Right atrium auricular region (tissue), 2 donors: ENCODE data around the gene PALLD. TPM values are rescaled to one million over a fixed set of nuclear protein-coding genes. Genes with fewer than 3 reads are reported as not detected.
A peak's percentile ranks its signal among the peaks of the same experiment; 100 is the strongest.

Source experiments
- DNase-seq: peaks from one replicate; pipeline ENCODE4 v3.0.0-alpha.2; 2019; ENCODE audit warnings: low spot score
- H3K27ac ChIP-seq, 2 donors: fragments of 200-600 bp; sonication (generic); 1 replicate in 1 of 2; 2 replicates in 1 of 2; pipeline ENCODE4 v1.5.1; 2016 to 2019
- H3K27me3 ChIP-seq, 2 donors: fragments of 200-600 bp; sonication (generic); one replicate each; pipeline versions ENCODE4 v1.5.1 to v1.6.0; 2017 to 2019
- H3K36me3 ChIP-seq: fragments of 200-600 bp; sonication (generic); one replicate; pipeline ENCODE4 v1.5.1; 2016
- H3K4me1 ChIP-seq, 2 donors: fragments of 200-600 bp; sonication (generic); one replicate each; pipeline versions ENCODE4 v1.5.1 to v1.6.0; 2017 to 2019
- H3K4me3 ChIP-seq, 2 donors: fragments of 200-600 bp; sonication (generic); 1 replicate in 1 of 2; 2 replicates in 1 of 2; pipeline ENCODE4 v1.5.1; 2017 to 2019; ENCODE audit warnings: mild to moderate bottlenecking in 1 of 2, moderate library complexity in 1 of 2
- H3K9me3 ChIP-seq, 2 donors: fragments of 200-600 bp; sonication (generic); one replicate each; pipeline ENCODE4 v1.5.1; 2019
- total RNA-seq, 2 donors: library from RNA; depleted of rRNA; stranded (reverse); fragments of >200 nt; gene quantifications; one replicate each; pipeline ENCODE4 v1.1.0, GENCODE V29; 2016
- TF ChIP-seq, protein P1 (sequence below), 2 donors: fragments of 200-600 bp; sonication (generic); IDR thresholded peaks; one replicate each; pipeline ENCODE4 v1.5.1; 2019; ENCODE audit warnings: antibody characterized with exemption in 2 of 2

Gene PALLD
- total RNA-seq, 2 donors from 2014 or later, result 764 to 782 TPM

DNA sequence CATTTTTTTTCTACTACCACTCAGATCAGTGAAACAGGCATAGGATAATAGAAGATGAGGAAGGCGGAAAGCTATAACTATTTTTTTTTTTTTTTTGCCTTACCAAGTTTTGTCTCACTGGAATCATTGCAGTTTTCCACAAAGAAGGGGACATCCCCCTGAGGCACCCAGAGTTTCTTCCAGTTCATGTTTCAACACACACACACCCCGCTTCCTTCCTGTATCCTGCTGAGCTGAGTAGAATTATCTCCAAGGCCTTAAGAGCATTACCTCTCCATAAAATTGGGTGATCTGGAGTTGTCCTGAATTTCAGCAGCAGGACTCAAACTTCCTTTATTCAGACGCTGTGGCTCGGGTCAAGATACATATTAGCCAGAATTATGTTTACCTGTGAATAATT is 111.9 kb downstream of the PALLD start:
- TF ChIP-seq, protein P1, sequence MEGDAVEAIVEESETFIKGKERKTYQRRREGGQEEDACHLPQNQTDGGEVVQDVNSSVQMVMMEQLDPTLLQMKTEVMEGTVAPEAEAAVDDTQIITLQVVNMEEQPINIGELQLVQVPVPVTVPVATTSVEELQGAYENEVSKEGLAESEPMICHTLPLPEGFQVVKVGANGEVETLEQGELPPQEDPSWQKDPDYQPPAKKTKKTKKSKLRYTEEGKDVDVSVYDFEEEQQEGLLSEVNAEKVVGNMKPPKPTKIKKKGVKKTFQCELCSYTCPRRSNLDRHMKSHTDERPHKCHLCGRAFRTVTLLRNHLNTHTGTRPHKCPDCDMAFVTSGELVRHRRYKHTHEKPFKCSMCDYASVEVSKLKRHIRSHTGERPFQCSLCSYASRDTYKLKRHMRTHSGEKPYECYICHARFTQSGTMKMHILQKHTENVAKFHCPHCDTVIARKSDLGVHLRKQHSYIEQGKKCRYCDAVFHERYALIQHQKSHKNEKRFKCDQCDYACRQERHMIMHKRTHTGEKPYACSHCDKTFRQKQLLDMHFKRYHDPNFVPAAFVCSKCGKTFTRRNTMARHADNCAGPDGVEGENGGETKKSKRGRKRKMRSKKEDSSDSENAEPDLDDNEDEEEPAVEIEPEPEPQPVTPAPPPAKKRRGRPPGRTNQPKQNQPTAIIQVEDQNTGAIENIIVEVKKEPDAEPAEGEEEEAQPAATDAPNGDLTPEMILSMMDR (IDR thresholded peaks at IDR 0.05), result no peak
- H3K4me3 ChIP-seq, result no peak overlapping the region
- H3K9me3 ChIP-seq, result no peaks in the 10 kb centered on the region
- peaks cover 0 to 47% of the 10 kb centered on the region in 2 donors for H3K4me1 ChIP-seq
- no peak for DNase-seq
- no peaks in the 10 kb centered on the region for H3K36me3 ChIP-seq
- H3K27me3 ChIP-seq, result no peaks in the 10 kb centered on the region
- H3K27ac ChIP-seq, result no peak overlapping the region

DNA sequence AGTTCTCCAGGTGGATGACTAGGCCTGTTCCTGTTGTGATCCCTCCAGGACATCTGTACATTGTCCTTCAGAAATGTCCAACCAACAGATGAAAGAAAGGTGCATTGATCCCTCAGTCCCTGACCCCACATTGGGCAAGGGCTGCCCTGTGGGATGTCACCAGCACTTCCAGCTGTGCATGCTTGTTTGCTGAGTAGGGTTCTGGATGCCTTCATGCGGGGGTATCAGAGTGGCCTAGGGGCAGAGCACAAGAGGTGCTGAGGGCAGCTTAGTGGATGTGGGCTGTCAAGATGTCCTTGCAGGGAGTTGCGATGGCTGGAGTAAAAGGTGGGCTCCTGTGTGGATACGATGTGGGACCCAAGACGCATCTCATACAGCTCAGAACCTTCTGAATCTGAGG is 112.5 kb downstream of the PALLD start:
- Histone ChIP-seq H3K4me1 (peaks cover 0 to 42% of the 10 kb centered on the region in 2 donors), H3K27ac (no peak overlapping the region), H3K4me3 (no peak overlapping the region), H3K9me3 (no peaks in the 10 kb centered on the region), H3K36me3 (no peaks in the 10 kb centered on the region), H3K27me3 (no peaks in the 10 kb centered on the region)
- no peak for DNase-seq
- TF ChIP-seq, protein P1 (IDR thresholded peaks at IDR 0.05), result no peak

DNA sequence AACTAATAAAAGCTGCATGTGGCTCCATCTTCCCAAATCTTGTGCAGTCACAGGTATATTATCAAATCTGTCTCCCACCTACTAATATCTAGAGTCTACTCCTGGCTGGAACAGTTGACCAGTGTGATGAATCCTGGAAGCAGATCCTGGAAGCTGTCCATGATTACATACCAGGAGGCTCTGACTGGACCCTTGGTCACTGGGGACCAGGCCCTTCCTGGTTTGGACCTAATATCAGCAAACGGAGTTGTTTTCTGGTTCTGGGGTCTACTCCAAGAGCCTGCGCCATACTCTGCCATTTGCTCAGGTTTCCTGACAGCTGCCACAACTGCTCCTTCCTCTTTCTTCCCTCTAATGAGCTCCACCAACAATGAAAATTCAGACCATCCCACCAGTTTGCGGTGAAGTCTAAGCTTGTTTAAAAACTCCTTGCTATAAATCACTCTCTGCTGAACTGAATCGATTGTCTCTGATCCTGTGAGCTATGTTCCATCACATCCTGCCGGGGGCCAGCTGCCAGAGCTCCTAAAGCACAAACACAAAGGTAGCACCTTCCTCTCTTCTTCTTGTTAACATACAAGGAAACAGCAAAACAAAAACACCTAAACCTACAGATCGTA is 114.2 kb downstream of the PALLD start:
- Histone ChIP-seq H3K36me3 (no peaks in the 10 kb centered on the region), H3K27me3 (no peaks in the 10 kb centered on the region), H3K9me3 (no peaks in the 10 kb centered on the region), H3K4me1 (peaks cover 0 to 29% of the 10 kb centered on the region in 2 donors), H3K27ac (peak overlapping the region in 1 of 2 donors; percentile 26), H3K4me3 (no peak overlapping the region)
- no peak for DNase-seq
- TF ChIP-seq, protein P1 (IDR thresholded peaks at IDR 0.05), result no peak

DNA sequence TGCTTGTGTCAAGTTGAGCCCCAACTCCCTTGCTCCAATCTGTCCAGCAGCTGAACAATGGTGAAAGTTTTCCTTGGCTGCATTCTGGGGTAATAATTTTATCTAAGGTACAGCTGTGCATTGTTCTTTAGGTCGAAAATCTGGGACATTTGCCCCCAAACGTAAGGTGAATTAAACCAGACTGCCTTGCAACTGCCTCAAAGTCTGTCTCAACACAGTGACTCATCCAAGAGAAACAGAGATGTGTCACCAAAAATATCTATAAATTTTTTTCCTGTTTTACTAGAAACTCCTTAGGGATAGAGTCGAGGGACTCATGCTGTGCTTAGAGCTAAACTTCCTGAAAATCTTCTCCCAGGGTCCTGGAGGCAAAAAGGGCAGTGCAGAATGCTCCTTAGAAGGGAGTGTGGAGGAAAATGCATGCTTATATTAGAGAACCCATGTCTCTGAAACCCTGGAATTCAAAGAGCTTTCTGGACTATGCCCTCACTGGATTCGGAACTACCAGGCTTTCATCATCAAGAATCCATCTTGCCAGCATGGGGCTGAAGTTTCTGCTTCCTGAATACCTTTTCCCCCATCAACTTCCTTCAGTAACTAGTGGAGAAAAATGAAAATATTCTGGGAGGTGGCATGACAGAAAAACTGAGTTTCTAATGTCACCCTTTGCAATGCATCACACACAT is 115.7 kb downstream of the PALLD start:
- peaks cover 0 to 29% of the 10 kb centered on the region in 2 donors for H3K4me1 ChIP-seq
- peak overlapping the region in 1 of 2 donors; percentile 8 for H3K27ac ChIP-seq
- no peak for DNase-seq
- H3K9me3 ChIP-seq, result no peaks in the 10 kb centered on the region
- no peaks in the 10 kb centered on the region for H3K27me3 ChIP-seq
- TF ChIP-seq, protein P1 (IDR thresholded peaks at IDR 0.05), result no peak
- H3K4me3 ChIP-seq, result no peak overlapping the region
- no peaks in the 10 kb centered on the region for H3K36me3 ChIP-seq

DNA sequence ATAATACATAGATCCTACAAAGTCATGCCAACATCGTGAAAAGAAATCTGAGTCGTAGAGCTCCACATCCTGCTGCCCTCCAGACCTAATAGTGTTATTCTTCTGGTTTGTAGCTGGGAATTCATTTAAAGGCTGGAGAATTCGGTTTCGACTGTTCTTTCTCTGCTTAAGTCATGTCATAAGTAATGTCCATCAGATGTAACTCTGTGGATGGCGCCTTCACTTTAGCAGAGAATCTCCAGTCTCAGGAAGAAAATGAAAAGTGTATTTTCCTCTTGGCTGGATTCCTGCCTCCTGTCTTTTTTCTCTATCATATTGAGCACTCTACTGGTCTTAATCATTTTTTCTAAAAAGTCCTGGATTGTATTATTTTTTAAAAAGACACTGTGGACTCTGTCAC is 117.0 kb downstream of the PALLD start:
- TF ChIP-seq, protein P1 (IDR thresholded peaks at IDR 0.05), result no peak
- Histone ChIP-seq H3K36me3 (no peaks in the 10 kb centered on the region), H3K9me3 (no peaks in the 10 kb centered on the region), H3K4me3 (no peak overlapping the region), H3K4me1 (peaks cover 0 to 24% of the 10 kb centered on the region in 2 donors), H3K27ac (peak overlapping the region in 1 of 2 donors; percentile 0), H3K27me3 (no peaks in the 10 kb centered on the region)
- DNase-seq, result no peak
